Daoy (cell line): ENCODE measurements around the gene EFR3B. TPM values are rescaled to one million over a fixed set of nuclear protein-coding genes. Genes with fewer than 3 reads are reported as not detected.
A peak's percentile ranks its signal among the peaks of the same experiment; 100 is the strongest.

Experiments
- DNase-seq: peaks from one replicate; pipeline ENCODE4 v3.0.0-alpha.2; 2015; ENCODE audit warnings: low read depth
- total RNA-seq: library from RNA; depleted of rRNA; stranded (reverse); fragments of >200 nt; shearing (Covaris generic); gene quantifications from 2 replicates; pipeline ENCODE4 v1.2.3, GENCODE V29; 2014

EFR3B gene
- total RNA-seq, 1 experiment from 2014 or later: 4.3 TPM

DNA sequence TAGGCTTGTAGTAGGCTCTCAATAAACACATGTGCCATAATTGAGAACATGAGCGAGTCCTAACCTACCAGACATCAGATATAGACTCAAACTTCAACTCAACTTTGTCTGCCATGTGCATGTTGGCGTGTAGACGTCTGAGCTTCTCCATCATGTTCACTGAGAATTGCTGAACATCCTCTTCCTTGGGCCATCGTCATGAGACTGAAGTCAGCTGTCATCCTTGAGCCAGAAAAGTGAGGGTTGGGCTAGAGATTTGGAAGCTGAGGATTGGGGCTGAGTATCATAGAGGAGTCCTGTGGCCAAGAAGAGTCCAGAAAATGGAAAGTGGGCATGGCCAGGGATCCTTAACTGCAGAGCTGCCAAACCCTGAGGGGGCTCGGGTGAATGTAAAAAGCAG lies 7.8 kb upstream of the EFR3B start:
- DNase-seq: no peak

DNA sequence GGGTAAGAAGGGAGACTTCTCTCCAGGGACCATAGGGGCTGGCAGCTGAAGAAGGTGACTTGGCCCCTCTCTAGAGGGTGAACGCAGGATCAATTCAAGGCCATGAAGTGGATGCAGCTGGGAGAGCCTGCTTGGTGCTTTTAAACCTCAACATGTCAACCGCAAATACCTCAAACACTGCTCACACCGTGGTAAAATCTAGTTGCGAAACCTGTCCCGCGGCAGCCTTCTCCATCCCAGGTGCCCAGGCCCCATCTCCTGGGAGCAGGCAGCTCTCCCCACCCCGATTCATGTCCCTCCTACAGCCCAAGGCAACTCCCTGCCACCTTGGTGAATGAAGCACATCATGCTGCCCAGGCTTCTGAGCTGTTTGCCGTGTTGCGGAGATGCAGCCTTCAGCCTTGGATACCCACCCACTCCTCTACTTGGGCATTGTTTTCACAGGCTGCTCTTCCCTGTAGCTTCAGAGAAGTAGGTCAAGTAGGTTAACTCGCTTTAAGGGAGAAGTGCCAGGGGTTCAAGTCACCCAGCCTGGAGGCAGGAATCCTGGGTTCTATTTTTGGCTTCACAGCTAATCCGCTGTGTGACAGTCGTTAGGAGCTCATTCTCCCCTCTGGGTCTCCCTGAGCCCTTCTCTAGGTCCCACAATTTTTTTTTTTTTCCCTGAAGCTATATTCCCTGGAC lies 6.2 kb upstream of the EFR3B start:
- DNase-seq: no peak

DNA sequence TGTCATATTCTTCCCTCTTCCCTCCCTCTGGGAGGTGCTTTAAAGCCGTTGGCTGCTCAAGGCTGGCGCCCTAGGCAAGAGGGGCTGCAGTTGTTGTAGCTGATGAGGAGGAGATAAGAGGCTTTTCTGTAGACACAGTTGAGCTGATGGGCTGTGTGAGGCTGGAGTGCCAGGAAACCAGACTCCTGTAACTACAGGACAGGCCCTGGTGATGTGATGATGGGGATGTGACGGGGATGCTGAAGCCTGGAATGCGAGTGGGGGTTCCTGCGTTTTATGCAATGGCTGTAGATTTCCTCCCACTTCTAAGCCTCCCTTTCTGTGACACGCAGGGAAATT lies 5.7 kb upstream of the EFR3B start:
- no peak for DNase-seq

DNA sequence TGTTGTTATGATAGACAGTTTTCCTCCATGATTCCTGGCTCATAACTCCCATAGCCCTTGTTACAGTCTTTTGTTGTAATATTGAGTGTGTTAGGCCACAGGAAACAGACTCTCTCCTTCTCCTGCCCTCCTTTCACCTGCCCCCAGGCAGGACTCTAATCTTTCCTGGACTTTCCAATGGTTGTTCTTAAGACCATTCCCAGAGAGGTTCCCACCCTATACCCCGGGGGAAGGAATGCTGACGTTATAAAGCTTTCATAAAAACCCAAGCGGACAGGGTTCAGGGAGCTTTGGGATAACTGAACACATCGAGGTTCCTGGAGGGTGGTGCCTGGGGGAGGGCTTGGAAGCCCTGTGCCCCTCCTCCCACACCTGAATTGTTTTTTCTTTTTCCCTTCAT lies 2.8 kb upstream of the EFR3B start:
- no peak for DNase-seq

DNA sequence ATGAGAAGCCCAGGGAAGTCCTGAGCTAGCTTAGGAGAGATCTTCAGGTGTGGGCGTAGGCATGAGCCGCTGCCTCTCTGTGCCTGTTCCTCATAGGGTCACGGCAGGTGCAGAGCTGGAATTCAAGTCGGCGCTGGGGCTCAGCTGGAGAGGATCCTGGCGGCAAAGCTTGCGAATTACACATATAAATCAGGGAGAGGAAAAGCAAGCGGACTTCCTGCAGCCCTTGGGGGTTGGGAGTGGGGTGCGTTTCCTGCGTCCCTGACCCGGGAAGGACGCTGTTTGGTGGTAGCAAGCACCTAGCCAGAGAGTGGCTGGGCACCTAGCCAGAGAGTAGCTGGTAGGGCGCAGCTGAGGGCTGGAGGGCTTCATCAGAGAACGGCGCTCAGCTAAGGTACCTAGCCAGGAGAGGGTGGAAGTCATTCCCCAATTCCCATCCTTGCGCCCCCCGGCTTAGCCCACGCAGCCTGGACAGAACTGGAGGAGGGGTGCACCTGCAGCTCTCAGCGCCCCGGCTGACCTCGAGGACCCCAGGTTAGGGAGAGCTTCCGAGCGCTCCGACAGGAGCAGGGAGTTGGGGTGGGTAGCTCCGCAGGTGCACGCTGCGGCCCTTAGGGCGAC lies 459 bp upstream of the EFR3B start:
- peak; percentile 71 for DNase-seq

DNA sequence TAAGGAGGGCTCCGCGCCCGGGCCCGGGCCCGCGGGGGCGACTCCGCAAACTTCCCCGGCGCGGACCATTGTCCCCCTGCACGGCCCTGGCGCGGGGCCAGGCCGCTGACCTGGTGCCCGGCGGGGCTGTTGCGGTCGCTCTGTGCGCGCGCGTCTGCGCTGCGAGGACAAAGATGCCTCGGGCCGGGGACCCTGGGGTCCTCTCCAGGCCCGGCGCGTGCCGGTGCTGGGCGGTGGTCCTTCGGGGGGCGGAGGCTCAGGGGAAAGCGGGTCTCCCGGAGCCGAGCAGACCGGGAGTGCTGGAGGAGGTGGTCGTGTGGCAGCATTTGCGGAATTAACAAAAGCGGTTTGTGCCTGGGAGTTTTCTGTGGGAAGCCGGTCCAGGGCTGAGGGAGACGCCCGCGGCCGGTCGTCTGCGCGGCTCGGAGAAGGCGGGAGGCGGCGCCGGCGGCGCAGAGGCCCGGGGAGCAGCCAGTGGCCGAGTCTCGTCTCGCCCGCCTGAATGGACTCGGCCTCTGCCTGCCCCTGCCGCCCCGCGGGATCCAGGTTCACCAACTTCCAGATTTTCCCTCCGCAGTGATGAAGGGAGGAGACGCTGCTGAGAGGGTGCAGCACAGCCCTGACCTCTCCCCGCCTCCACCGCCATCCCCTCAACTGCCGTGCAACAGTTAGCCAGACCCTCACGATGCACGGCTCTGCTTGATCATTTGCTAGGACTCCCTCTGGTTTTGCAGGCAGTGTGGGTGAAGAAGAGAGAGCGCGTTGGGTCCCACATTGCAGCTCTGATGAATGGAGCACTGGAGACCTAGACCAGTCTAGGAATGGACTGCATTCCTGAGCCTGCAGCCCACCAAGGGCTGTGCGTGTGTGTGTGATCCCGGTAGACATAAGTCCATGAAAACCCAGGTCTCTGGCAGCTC lies 705 bp downstream of the EFR3B start:
- peak; percentile 57 for DNase-seq

DNA sequence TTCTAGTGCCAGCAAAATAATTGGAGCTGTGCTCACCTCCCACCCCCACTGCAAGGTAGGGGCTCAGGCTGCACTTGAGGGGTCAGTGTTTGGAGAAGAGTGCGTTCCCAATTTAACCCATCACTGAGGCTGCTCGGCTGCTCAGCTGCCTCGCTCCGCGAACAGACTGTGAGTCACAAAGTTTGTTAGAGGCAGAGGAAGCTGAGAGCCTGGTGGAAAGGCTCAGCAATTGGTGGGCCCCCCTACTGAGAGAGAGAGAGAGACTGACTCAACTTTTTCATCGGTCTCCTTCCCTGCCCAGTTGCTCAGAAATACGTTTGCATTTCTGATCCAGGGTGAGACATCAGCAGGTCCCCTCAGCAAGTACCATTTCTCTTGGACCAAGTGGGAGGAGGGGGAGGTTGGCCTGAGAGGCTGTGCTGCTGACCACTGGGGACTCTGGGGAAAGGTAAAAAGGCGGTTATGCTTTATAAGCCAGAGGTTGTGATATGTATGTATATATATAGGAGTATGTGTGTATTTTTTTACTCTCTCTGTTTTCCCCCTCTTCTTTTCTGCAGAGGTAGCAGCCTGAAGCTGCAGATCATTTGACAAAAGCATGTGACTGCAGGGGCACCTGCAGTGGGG lies 1.5 kb downstream of the EFR3B start:
- DNase-seq: peak; percentile 93

DNA sequence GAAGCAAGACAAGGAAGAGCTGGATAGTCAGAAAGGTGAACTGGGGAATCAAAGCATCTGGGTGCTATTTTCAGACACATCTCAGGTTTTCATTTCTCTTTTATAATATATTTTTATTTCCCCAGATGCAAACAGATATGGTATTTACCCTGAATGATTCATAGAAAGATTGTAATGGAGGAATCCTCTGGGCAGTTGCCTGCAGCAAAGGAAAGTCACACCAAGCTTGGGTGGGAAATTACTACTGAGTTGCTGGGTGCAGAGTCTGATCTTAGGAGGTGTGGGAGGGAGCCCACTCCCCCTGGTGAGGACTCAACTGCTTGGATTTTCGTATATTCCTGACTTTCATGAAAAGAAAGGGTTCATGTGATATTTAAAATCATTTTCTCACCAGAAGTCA lies 2.1 kb downstream of the EFR3B start:
- peak; percentile 17 for DNase-seq

DNA sequence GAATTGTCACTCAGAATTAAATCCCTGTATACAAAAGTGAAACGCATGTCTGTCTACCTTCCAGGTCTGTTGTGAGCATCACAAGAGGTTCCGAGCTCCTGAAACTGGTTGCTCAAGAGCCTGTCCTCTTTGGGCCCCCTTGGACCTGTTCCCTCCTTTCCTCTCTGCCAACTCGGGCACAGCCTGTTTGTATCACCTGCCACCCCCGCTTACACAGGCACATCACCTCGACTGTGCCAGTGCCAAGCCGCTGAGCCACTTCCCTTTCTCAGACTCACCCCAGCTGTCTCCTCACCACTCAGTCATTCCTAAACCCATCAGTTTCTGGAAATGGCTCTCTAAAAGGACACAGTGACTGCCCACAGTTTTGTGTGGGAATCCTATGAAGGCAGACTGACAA lies 3.1 kb downstream of the EFR3B start:
- DNase-seq: peak; percentile 17

DNA sequence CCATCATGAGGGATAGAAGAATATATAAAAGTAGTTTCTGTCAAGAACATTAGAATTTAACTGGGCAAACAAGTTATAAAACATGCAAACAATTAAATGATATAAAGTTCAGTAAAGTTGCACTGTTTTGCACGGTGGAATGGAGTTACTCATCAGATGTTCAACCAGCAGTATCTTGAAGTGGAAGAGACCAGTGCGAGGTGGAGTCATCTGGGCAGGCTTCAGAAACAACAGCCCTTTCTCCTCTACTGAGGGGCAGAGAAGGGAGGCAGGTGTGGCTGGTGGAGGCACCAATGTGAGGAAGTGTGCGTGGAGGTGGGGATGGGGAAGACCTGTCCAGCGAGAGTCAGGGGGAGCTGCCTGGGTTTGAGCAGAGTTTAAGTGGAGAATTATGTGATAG lies 7.5 kb downstream of the EFR3B start:
- no peak for DNase-seq

DNA sequence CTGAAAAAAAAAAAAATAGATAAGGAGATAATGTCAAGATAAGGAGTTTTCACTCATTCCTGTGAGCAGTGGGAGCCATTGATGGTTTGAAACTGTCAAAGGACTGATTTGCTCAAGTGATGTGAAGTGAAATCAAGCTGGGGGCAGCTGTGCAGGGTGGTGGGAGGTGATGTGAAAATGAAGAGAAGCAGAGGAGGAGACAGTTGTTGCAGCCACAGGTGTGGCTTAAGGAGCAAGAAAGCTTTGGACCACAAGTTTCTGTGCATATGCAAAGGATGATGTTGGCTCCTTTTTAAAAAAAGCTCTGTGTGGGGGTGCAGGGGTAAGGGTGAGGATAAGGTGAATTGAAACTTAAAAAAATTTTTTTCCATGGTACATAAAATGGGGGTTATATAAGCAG lies 8.3 kb downstream of the EFR3B start:
- no peak for DNase-seq

DNA sequence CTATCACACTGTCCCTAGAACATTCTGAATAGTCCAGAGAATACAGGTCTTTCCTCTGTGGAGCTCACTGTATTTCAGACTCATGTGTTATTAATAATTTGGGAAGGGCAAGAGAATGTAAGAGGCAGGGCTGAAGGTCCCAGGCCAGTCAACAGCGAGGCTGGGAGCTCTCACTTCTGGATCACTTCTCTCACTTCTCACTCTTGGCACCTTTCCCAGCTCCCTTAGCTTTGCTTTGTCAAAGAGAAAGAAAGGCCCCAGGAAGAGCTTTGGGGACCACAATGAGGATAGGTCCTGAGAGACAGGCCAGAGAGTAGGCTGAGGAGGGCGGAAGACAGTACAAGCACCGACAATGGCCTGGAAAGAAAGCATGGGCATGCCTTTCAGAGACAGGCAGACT lies 11.2 kb downstream of the EFR3B start:
- DNase-seq: no peak

DNA sequence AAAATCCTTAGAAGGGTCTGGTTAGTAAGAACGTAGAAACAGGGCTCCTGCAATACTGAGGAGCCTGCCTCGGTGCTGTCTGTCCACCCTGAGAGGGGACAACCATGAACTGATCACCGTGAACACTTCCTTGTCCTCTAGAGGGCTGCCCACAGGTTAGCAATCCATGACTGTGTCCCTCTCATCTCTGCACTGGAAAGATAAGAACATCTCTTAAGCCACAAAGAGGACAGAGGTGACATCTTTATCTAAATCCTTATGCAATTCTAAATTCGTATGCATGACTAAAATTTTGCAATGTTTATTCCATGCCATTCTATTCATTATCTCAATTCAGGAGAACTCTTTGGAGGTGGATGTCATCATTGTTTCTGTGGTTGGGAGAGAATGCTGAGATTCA lies 12.8 kb downstream of the EFR3B start:
- DNase-seq: no peak

DNA sequence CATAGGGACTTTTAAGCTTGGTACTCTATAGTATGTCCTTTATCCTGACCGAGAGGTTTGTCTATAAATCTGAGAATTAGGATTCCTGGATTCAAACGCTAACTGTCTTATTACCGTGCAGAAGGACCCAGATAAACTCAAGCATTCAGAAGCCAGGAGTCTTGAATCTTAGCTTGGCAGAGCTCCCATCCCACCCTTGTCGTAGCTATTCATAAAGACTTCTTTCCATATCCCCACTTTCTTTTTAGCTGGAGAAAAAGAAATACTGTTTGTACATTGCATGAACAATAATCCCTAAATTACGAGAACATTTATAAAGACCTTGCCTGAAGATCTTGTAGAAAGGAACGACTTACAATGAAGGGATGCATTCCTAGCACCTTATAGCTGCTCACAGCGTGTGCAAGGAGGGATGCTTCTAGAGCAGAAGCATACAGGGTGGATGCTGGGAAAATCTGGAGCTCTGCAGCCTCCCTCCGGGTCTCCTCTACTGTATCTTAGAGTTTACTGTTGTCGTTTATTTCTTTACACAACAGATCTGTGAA lies 13.6 kb downstream of the EFR3B start:
- DNase-seq: no peak

DNA sequence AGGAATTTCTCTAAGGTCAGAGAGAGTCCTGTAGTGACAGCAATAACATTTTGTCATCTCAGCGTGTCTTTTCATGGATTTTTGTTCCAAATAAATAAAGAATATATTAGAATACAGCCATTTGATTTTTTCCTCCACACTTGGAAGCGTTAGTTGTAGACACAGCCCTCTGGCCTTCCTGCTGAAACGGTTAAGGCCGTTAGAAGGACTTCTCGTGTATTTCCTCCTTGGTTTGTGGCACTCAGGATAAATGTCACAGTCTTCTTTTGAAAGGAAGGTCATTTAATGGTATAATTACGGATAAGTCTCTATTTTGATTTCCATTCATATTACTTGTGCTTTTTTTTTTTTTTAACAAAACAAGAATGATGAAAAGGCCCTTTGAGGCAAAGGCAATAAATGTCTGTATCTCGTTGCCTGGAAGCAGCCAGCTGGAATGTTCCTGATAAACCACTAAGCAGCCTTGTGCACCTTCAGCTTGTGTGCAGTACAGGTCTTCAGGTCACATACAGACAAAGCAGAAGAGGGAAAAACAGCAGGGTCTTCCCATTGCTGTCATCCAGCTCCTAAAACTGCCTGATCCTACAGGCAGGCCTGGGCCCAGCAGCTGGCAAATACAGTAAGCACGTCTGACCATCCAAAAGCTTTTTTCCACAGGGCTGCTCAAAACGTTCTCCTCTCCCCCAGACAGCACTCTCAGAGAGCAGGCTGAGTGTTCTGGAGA lies 14.4 kb downstream of the EFR3B start:
- no peak for DNase-seq

DNA sequence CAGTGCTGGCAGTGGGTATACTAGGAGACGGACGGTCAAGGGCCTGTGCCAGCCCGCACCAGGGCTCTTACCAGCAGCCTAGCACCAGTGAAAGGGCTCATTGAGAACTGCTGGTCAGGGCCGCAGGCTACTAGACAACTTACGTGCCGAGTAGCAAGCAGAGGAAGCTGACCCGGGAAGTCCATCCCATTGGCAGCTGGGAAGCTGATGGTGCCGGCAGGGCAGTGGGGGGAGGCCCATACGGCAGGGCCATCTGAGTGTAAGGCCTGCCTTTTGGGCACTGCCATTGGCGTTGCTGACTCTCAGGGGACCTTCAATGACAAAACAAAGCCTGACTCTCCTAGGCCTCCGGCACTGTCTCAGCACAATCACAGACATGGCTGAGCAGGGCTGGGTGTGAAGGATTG lies 20.6 kb downstream of the EFR3B start:
- DNase-seq: no peak

DNA sequence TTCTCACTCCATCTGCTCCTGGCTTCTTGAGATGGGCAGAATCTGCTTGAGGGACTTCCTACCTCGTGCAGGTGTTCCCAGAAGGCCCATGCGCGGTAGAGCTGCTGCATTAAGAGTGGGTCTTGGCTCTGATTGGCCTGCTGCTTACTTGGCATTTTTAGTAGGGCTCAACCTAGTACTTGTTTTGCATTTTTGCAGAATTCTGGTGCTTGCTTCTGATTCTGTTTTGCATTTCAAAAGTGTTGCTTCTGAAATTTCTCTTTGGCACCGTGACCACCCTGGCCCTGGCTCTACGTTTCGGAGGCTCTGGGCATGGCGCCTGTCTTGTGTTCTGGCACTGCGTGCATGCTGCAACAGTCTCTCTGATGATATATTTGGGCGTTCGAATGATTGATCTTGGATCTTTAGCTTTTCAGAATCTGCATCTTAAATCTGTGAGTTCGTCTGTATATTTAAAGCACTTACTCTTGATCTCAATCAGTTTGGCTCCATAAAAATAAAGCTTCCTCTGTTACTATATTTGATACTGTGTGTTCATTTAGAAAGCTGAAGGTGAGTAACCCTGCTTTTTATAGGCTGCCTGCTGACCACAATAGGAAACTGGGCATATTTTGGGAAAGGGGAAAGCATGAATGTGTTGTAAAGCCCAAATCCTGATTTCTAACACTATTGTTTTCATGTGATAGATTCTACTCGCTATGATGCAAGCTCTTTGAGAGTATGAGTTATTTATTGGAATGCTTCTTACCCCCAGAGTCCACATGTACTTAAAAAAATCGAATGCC lies 22.2 kb downstream of the EFR3B start:
- no peak for DNase-seq

DNA sequence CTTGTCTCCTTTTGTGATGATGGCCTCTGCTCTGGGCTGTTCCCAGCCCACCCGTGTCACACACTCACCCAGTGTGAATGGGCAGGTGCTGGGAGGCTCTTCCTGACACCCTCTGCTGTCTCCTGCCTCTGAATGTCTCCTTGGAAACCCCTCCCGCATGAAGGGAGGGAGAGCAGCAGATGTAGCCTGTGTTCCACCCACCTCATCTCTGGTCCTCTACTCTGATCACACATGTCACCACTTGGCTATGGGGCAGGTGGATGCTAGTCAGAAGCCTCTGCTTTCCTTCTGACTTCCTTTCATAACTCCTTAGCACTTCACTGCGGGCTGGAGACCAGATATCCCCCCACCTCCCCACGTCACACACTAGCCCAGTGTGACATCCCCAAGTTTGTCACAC lies 23.9 kb downstream of the EFR3B start:
- no peak for DNase-seq

DNA sequence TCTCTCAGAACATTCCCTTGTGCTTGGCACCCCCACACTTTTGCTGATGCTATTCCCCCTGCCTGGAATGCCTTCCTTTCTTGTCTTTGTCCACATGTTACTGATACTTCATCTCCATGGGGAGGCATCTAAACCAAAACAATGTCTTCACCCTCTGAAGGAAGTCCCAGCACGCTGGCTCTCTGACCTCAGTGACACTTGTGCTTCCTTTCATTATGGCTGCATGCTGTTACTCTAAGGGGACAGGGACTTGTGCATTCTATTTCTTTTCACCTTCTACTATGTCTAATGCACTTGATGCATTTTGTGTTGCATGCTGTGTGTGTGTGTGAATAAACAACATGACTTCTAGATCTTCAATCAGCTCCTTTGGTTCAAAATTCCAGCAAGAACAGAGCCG lies 24.6 kb downstream of the EFR3B start:
- DNase-seq: no peak

DNA sequence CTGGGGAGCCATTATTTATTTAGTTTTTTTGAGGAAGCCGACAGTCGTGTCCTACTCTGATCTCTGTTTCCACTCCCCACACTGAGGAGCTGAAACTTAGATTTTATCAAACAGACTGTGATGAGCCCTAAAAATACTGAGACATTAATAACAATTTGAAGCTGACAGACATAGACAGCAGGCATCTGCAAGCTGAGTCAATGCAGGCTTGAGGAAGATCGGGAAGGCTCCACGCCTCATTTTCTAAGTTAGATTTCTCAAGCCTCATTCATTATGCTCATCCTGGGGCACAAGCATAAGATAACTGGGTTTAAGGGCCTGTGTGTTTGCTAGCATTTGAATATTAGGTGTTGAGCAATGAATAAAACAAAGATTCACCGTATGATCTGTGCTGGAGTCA lies 26.3 kb downstream of the EFR3B start:
- no peak for DNase-seq

DNA sequence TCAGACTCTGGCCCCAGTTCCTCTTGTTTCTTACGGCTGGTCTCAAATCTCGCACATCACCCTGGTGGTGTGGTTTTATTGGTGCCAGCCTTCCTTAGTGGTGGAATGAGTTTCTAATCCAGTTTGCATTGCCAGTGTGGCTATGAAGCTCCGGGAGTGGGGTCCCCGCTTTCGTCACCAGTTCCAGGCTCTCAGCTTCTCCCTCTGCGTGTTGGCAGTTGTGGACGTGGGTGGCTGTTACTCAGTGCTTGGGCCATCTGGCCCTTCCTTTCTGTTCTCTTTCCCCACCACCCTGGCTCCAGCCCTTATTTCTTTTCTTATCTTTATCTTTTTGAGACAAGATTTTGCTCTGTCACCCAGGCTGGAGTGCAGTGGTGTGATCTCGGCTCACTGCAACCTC lies 30.1 kb downstream of the EFR3B start:
- no peak for DNase-seq
